Mammary epithelial cell (primary cell): Measurements from ENCODE around the gene ITPRIPL1.

ENCODE experiments used
- CTCF ChIP-seq, 2 donors: IDR thresholded peaks in 1 of 2; conservative IDR thresholded peaks in 1 of 2; 2 replicates each; pipeline ENCODE4 v1.5.1; 2011 to 2012; ENCODE audit warnings: inconsistent platforms in 2 of 2, low read length in 2 of 2, mild to moderate bottlenecking in 2 of 2, control low read depth in 1 of 2, low read depth in 1 of 2; ENCODE audit not compliant: insufficient read depth in 1 of 2; ENCODE audit errors: extremely low read depth in 1 of 2
- EZH2 ChIP-seq: IDR thresholded peaks from 2 replicates; pipeline ENCODE4 v1.6.1; 2012; ENCODE audit warnings: low read length, inconsistent platforms, borderline replicate concordance

GRCh38 chr2:96296925-96297324, 28.2 kb upstream of the ITPRIPL1 start:
- TF ChIP-seq CTCF (conservative IDR thresholded peaks at IDR 0.05 in 1 of 2, IDR thresholded peaks at IDR 0.05 in 1 of 2; ENCODE audit: extremely low read depth in 1 of 2, insufficient read depth in 1 of 2, low read depth in 1 of 2, low read length in 2 of 2) (no peak), EZH2 (no peak)
